Stimulated activated CD4-positive, alpha-beta T cell treated with anti-CD3 and anti-CD28 coated beads, TNF-alpha, amount 100 ng/mL, for 4 hours (primary cell): ENCODE results near the gene APOA1.

Source experiments
- DNase-seq, 3 experiments: peaks; one replicate each; pipeline ENCODE4 v3.0.0-alpha.2; 2020; ENCODE audit warnings: low read depth in 3 of 3

APOA1 gene

DNA sequence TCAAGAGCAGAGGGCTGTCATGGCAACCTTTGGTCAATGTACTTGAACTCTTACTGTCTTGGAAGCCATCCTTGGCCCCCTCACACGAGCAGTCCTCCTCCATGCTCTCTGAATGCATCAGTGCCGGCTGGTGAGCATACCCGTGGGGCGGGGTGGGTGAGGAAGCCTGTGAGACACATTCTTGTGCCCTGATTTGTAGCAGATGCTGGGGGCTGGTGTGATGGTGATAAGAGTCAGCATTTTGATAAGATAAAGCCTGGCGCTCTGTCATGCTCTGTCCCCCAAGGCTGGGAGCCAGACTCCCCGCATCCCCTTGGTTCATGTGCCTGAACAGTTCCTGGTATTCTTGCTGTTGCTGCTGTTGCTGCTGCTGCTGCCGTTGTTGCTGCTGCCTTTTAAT is 20.5 kb upstream of the APOA1 start:
- no peak for DNase-seq

GRCh38 chr11:116857316-116857715 is 19.9 kb upstream of the APOA1 start:
- no peak for DNase-seq

DNA sequence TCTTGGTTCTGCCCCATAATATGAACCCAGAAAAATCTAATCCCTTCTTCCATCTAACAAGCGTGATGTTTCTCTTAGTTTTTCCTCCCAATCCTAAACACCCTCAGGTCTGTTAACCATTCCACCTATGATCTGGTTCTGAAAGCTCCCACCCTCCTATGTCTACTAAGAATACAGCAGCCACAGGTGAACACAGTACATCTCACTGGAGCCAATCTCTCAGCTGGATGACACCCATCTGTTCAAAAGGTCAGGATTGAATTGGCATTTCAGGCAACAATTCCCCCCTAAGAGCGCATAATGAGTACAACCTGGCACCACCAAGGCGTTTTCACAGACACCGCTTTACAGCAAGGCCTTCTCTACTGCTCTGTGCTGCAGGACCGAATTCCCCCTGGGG is 19.0 kb upstream of the APOA1 start:
- DNase-seq = no peak

DNA sequence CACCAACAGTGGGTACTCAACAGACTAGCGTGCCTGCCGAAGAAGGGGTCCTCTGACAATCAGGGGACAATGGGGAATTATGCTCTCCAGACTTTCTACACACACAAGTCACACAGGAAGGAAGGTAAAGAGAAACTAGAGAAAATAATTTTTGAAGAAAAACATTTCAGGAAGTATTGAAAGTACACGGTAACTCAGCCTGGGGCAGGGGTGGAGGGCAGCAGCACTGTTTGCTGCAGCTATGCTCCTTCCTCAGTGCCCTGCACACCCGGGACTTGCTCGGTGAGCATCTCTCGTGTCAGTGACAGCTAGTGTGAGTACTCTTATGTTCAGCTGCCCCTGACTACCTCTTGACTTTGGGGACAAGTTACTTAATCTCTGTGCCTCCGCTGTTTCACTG is 18.0 kb upstream of the APOA1 start:
- DNase-seq = no peak

- DNase-seq = peak in 2 of 3 experiments; percentile 21 to 45
Measured at GRCh38 chr11:116853461-116854073, 16.1 kb upstream of the APOA1 start.

GRCh38 chr11:116852261-116853031 is 15.0 kb upstream of the APOA1 start:
- DNase-seq = no peak

DNA sequence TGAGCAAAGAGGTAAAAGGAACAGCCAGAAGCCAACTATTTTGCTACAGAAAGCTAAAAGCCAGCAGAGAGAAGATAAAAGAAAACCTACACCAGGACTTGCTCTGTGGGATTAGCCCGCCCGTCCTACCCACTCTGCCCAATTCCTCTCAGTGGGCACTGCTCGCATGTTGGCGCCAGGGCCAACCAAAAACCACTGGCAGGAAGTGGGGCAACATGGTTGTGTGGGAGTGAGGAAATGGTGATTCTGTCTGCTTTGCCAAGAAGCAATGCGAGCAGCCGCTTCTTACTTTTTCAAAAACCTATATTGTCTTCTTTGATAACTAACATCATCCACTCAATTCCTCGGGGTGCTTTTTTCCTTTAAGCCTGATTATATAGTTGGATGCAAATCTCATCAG is 14.2 kb upstream of the APOA1 start:
- peak in 1 of 3 experiments; percentile 18 for DNase-seq

DNA sequence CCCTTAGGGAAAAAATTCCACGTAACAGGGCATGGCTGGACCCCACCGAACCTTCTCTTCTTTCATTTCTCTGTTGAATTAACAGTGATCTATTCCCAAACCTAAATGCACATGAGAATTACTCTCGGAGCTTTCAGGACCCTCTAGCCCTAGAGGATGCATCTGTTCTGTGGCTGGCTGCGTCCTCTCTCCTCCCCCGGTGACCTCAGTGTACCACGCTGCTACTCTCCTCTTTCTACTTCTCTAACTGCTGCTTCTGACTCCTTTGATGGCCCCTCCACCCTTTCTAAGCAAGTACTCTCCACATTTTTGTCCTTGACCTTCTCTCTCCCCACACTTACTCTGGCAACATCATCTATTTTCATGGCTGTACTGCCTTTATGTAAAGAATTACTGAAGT is 12.1 kb upstream of the APOA1 start:
- DNase-seq = no peak

GRCh38 chr11:116849060-116849459 is 11.6 kb upstream of the APOA1 start:
- DNase-seq = no peak

- DNase-seq = no peak
Measured at GRCh38 chr11:116847612-116848011, 10.2 kb upstream of the APOA1 start.

DNA sequence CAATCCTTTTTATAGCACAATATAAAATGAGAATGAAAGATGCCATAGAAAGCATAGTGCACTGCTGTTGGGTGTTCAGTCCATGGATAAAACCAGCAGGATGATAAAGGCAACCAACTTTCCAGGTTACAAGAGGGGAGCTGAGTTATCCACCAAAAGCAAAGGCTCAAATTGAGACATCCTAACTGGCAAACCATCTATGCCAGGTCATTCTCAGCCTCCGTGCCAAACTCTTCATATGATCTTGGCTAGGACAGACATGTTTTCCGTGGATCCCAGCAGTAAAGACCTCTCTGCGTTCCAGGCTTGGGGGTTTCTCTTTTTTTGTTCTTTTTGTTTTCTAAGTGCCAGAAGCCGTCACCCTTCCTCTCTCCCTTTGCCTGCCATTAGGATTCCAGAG is 7.3 kb upstream of the APOA1 start:
- DNase-seq = no peak

GRCh38 chr11:116843661-116844060 is 6.2 kb upstream of the APOA1 start:
- no peak for DNase-seq

DNA sequence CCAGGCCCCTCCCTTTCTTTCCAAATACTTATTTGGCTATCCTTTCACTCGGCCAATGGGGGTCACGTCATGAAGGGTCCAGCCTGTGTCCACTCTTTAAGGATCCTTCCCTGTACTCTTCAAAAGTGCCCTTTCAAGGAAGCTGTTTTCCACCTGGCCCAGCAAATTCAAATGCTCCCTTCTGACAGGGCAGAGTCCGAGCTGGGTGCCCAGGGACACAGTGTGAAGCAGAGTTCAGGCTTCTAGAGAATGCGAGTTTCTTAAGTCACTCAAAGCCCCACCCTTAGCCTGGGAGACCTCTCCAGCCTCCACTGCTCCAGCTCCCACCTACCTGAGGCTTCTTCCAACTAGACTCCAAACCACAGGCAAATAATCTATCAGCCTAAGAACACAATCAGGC is 5.5 kb upstream of the APOA1 start:
- DNase-seq = no peak

- DNase-seq = no peak
Measured at GRCh38 chr11:116842117-116842516, 4.7 kb upstream of the APOA1 start.

DNA sequence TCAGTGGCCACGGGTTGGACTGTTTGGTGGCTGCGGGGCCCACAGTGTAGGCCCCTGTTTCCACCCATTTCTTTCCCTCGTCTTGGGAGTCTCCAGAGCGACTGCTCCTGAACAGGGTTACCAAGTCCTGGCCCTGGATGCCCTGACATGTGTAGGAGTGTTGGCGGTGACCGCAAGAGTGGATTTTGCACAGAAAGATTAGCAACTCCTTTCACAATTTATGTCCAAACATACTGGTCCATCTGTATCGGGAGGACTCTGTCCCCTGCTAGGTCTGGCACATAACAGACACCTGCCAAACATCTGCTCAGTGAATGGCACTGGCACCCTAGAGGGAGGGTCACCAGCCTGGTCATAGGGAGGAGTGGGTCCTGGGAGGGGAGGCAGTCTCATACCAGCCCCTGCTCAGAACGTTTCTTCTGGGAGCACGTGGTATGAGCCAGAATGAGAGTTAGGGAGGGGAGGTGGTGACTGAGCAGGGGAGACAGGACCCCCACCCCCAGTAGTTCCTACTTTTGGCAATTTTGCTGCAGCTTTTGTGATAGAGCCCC is 3.4 kb upstream of the APOA1 start:
- no peak for DNase-seq

- no peak for DNase-seq
Measured at GRCh38 chr11:116840224-116840745, 2.9 kb upstream of the APOA1 start.

- no peak for DNase-seq
Measured at GRCh38 chr11:116838321-116839084, 1.1 kb upstream of the APOA1 start.

- DNase-seq = no peak
Measured at GRCh38 chr11:116836632-116836991, 810 bp downstream of the APOA1 start.

GRCh38 chr11:116835791-116836631 is 1.4 kb downstream of the APOA1 start:
- peak; percentile 48 to 60 (median 51) for DNase-seq

DNA sequence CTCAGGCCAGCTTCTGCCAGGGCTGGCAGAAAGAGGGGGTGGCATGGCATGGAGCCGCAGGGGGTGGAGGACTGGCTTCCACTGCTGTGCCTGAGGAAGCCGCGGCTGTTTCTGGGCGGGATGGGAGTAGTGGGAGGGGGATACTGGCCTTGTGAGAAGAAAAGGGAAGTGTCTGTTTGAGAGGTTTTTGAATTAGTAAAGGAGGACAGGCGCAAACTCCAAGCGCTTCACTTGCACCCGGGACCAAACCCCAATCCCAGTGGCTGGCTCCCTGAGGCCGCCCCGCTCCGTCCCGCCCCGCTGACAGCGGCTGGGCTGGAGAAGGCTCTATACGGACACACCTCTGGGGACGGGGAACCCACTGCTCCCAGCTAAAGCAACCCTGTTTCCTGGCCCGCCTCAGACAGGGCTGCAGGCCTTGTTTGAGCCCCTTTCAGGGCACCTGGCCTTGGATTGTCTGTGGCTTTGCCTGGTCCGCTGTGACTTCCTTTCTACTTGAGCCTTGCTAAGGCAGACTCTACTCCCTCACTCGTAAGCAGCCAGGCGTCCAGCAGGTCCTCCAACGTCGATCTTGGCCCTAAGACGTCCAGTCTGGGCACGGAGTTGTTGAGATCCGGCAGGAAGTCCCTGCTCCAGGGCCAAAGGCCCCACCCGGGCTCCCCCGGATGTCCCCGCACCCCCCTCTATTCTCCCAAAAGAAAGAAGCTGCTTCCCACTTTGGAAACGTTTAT is 2.2 kb downstream of the APOA1 start:
- DNase-seq = no peak
